Suprapubic skin (tissue), 3 donors: ENCODE data around the gene PRKCZ.

Experiments
- POLR2AphosphoS5 ChIP-seq, 3 donors: sonication (generic); formaldehyde crosslinking; IDR thresholded peaks; one replicate each; pipeline ENCODE4 v1.6.1; 2017; ENCODE audit warnings: antibody characterized with exemption in 3 of 3
- TF ChIP-seq, protein P1 (sequence below), 2 donors: fragments of 200-600 bp in 1 of 2; fragments of 450-650 bp in 1 of 2; sonication (generic) in 1 of 2; IDR thresholded peaks; one replicate each; pipeline ENCODE4 v1.5.1; 2016 to 2019; ENCODE audit warnings: antibody characterized with exemption in 2 of 2, mild to moderate bottlenecking in 1 of 2, moderate library complexity in 1 of 2

DNA sequence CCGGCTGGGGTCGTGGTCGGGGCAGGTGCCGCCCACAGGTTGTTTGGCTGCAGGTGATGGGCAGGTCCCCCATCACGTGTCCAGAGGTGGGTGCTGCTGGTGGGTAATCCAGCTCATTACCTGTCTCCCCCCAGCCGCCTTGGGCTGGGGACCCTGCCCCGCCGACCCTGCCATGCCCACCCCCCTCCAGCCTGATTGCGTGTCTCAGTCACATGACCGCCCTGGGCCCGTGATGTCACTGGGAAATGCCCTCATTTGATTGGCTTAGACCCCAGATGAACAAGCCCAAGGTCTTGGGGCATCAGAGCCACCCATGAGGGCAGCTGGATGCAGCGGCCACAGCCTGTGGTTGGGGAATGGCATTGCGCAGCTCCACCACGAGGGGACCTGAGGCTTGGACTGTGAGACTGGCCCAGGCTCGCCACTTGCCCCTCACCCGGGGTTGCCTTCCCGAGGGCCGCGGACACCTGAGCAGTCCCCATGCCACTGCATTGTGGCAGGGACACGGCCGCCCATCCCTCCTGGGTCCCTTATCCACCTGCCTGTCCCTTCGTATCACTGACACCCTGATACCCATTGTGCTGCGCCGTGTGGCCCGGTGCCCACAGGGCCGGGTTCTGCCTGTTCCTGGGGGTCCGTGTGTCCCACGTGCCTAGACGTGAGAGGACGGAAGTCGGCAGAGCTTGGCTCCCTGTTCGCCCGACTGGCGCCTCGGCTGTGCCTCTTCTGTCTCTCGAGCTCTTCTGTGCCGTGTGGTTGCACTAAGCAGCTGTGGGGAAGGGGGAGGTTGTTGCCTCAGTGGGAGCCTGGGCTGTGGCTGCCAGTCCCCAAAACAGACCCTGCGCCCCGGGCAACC is 76.3 kb downstream of the PRKCZ start:
- TF ChIP-seq POLR2AphosphoS5 (IDR thresholded peaks at IDR 0.05) = no peak
- TF ChIP-seq, protein P1, sequence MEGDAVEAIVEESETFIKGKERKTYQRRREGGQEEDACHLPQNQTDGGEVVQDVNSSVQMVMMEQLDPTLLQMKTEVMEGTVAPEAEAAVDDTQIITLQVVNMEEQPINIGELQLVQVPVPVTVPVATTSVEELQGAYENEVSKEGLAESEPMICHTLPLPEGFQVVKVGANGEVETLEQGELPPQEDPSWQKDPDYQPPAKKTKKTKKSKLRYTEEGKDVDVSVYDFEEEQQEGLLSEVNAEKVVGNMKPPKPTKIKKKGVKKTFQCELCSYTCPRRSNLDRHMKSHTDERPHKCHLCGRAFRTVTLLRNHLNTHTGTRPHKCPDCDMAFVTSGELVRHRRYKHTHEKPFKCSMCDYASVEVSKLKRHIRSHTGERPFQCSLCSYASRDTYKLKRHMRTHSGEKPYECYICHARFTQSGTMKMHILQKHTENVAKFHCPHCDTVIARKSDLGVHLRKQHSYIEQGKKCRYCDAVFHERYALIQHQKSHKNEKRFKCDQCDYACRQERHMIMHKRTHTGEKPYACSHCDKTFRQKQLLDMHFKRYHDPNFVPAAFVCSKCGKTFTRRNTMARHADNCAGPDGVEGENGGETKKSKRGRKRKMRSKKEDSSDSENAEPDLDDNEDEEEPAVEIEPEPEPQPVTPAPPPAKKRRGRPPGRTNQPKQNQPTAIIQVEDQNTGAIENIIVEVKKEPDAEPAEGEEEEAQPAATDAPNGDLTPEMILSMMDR (IDR thresholded peaks at IDR 0.05) = no peak
